ENCODE measurements around the gene NPHP4. TPM values are rescaled to one million over a fixed set of nuclear protein-coding genes. Genes with fewer than 3 reads are reported as not detected.

NPHP4 gene
- total RNA-seq, 1 experiment from 2014 or later, result 16.8 TPM

- DNase-seq (ENCODE audit: low spot score), result no peak
- H3K27ac Mint-ChIP-seq, result peak overlapping the region; percentile 4; the same call in 1 of the 2 replicates
- H3K4me3 Mint-ChIP-seq, result no peak overlapping the region
- no peaks in the 10 kb centered on the region for H3K36me3 Mint-ChIP-seq
- TF ChIP-seq NR2C2 (CRISPR knock-in tag; IDR thresholded peaks at IDR 0.05) (no peak), ZNF281 (CRISPR knock-in tag; IDR thresholded peaks at IDR 0.05) (no peak)
- ChIA-PET CTCF (interaction anchor here (0.6 to 1.7 kb wide), 5 partner anchors 8 to 164 kb away, joined by 3 to 7 read pairs (median 3); no protein-coding TSS in a partner anchor), POLR2A (no interaction called here)
- H3K27me3 Mint-ChIP-seq (ENCODE audit: low read depth), result no peaks in the 10 kb centered on the region
- peaks cover 3% of the 10 kb centered on the region; the same call in 1 of the 2 replicates for H3K4me1 Mint-ChIP-seq
- H3K9me3 Mint-ChIP-seq, result no peaks in the 10 kb centered on the region
- no peak for ATAC-seq
Measured at GRCh38 chr1:5910276-5910620, 82.0 kb downstream of the NPHP4 start.

- TF ChIP-seq, protein P1, sequence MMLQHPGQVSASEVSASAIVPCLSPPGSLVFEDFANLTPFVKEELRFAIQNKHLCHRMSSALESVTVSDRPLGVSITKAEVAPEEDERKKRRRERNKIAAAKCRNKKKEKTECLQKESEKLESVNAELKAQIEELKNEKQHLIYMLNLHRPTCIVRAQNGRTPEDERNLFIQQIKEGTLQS (CRISPR knock-in tag; conservative IDR thresholded peaks at IDR 0.05), result no peak
- TF ChIP-seq OVOL2 (CRISPR knock-in tag; IDR thresholded peaks at IDR 0.05; ENCODE audit: borderline replicate concordance), result no peak
- TF ChIP-seq MYBL2 (CRISPR knock-in tag; IDR thresholded peaks at IDR 0.05), result no peak
- TF ChIP-seq CREM (CRISPR knock-in tag; IDR thresholded peaks at IDR 0.05), result no peak
- no peak for TF ChIP-seq NFATC4 (CRISPR knock-in tag; IDR thresholded peaks at IDR 0.05)
- no peak for TF ChIP-seq NR3C1 (CRISPR knock-in tag; conservative IDR thresholded peaks at IDR 0.05; ENCODE audit: low read depth)
- TF ChIP-seq EMX1 (CRISPR knock-in tag; IDR thresholded peaks at IDR 0.05), result no peak
- no peak for TF ChIP-seq TCF7 (CRISPR knock-in tag; IDR thresholded peaks at IDR 0.05; ENCODE audit: low read depth)
- no peak for TF ChIP-seq SMAD3 (CRISPR knock-in tag; IDR thresholded peaks at IDR 0.05; ENCODE audit: borderline replicate concordance)
- TF ChIP-seq TP53 (CRISPR knock-in tag; IDR thresholded peaks at IDR 0.05), result no peak
- TF ChIP-seq RORB (CRISPR knock-in tag; IDR thresholded peaks at IDR 0.05), result no peak
- no peak for TF ChIP-seq JAZF1 (CRISPR knock-in tag; IDR thresholded peaks at IDR 0.05)
- TF ChIP-seq, protein P2, sequence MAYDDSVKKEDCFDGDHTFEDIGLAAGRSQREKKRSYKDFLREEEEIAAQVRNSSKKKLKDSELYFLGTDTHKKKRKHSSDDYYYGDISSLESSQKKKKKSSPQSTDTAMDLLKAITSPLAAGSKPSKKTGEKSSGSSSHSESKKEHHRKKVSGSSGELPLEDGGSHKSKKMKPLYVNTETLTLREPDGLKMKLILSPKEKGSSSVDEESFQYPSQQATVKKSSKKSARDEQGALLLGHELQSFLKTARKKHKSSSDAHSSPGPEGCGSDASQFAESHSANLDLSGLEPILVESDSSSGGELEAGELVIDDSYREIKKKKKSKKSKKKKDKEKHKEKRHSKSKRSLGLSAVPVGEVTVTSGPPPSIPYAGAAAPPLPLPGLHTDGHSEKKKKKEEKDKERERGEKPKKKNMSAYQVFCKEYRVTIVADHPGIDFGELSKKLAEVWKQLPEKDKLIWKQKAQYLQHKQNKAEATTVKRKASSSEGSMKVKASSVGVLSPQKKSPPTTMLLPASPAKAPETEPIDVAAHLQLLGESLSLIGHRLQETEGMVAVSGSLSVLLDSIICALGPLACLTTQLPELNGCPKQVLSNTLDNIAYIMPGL (CRISPR knock-in tag; IDR thresholded peaks at IDR 0.05), result no peak
- TF ChIP-seq, protein P3, sequence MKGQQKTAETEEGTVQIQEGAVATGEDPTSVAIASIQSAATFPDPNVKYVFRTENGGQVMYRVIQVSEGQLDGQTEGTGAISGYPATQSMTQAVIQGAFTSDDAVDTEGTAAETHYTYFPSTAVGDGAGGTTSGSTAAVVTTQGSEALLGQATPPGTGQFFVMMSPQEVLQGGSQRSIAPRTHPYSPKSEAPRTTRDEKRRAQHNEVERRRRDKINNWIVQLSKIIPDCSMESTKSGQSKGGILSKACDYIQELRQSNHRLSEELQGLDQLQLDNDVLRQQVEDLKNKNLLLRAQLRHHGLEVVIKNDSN (CRISPR knock-in tag; IDR thresholded peaks at IDR 0.05), result no peak
- no peak for TF ChIP-seq ZBTB21 (CRISPR knock-in tag; IDR thresholded peaks at IDR 0.05; ENCODE audit: borderline replicate concordance)
- no peak for TF ChIP-seq RELA (CRISPR knock-in tag; IDR thresholded peaks at IDR 0.05; ENCODE audit: borderline replicate concordance)
- TF ChIP-seq ZNF232 (CRISPR knock-in tag; IDR thresholded peaks at IDR 0.05), result no peak
- no peak for TF ChIP-seq ZNF263 (CRISPR knock-in tag; IDR thresholded peaks at IDR 0.05; ENCODE audit: low read depth)
- no peak for TF ChIP-seq ZNF416 (CRISPR knock-in tag; IDR thresholded peaks at IDR 0.05)
- no peak for TF ChIP-seq ZNF423 (CRISPR knock-in tag; IDR thresholded peaks at IDR 0.05)
- Mint-ChIP-seq H3K9me3 (no peaks in the 10 kb centered on the region), H3K36me3 (no peaks in the 10 kb centered on the region), H3K27ac (peak overlapping the region; percentile 4; the same call in 1 of the 2 replicates), H3K27me3 (ENCODE audit: low read depth) (no peaks in the 10 kb centered on the region), H3K4me1 (peaks cover 3% of the 10 kb centered on the region; the same call in 1 of the 2 replicates), H3K4me3 (no peak overlapping the region)
- no peak for DNase-seq (ENCODE audit: low spot score)
- ChIA-PET POLR2A (no interaction called here), CTCF (interaction anchor here (1.7 kb wide), 1 partner anchor 65 kb away, joined by 7 read pairs; no protein-coding TSS in a partner anchor)
- peak; percentile 32; the same call in 1 of the 2 replicates for ATAC-seq
Measured at GRCh38 chr1:5909576-5910275, 82.5 kb downstream of the NPHP4 start.
